GM12878 (cell line): ENCODE data around the gene SRSF3. TPM values are rescaled to one million over a fixed set of nuclear protein-coding genes. Genes with fewer than 3 reads are reported as not detected.

Experiments used
- ATAC-seq: fragments of 200-7000 bp; cut with Tn5 transposase; 3 replicates; pipeline ENCODE4 v1.9.1; 2020; ENCODE audit warnings: mild to moderate bottlenecking, moderate library complexity
- BruUV-seq: library from RNA; stranded (reverse); fragments of 400-500 nt; replicated peaks from 2 replicates; lab custom pipeline; 2021; lab: Mats Ljungman, UMichigan
- CTCF ChIA-PET: fragments of 300-600 bp; sonication (Branson Sonifier 250); formaldehyde crosslinking; extraction: SDS; loops from one replicate; lab custom pipeline; 2021; ENCODE audit warnings: inconsistent platforms; lab: Yijun Ruan, JAX
- POLR2A ChIA-PET: fragments of 350-600 bp; formaldehyde crosslinking; extraction: SDS; loops from one replicate; lab custom pipeline; 2021; ENCODE audit warnings: inconsistent platforms; lab: Charles Lee
- RAD21 ChIA-PET: fragments of 300-600 bp; sonication (Branson Sonifier 250); formaldehyde crosslinking; loops from one replicate; lab custom pipeline; 2023; ENCODE audit warnings: antibody characterized with exemption; ENCODE audit not compliant: unreplicated experiment; lab: Charles Lee
- SMC1A ChIA-PET: fragments of 300-600 bp; sonication (Branson Sonifier 250); formaldehyde crosslinking; loops from one replicate; lab custom pipeline; 2023; ENCODE audit not compliant: unreplicated experiment, uncharacterized antibody; lab: Charles Lee
- DNase-seq: peaks from one replicate; pipeline ENCODE4 v3.0.0-alpha.2; 2011; ENCODE audit warnings: low read depth, low spot score
- FAIRE-seq: peaks from 3 replicates; lab custom pipeline; 2011; peaks lifted over from hg19 to GRCh38; lab: Jason Lieb, UNC
- H2AFZ ChIP-seq: 2 replicates; pipeline ENCODE4 v1.6.0; 2011; ENCODE audit warnings: low read depth, low read length, control low read depth; ENCODE audit not compliant: control insufficient read depth
- H3K27ac ChIP-seq: 2 replicates; pipeline ENCODE4 v1.5.1; 2011; ENCODE audit warnings: control low read depth; ENCODE audit not compliant: control insufficient read depth, insufficient read depth
- H3K27me3 ChIP-seq, 2 experiments: replicated peaks in 1 of 2; 2 replicates each; pipeline versions ENCODE4 v1.6.0 to v1.6.1; 2011; ENCODE audit warnings: low read length in 1 of 2; ENCODE audit not compliant: control insufficient read depth in 2 of 2, insufficient read depth in 2 of 2
- H3K36me3 ChIP-seq, 2 experiments: 2 replicates each; pipeline ENCODE4 v1.5.1; 2011; ENCODE audit warnings: low read length in 1 of 2; ENCODE audit not compliant: control insufficient read depth in 2 of 2, insufficient read depth in 2 of 2
- H3K4me1 ChIP-seq: 2 replicates; pipeline ENCODE4 v1.6.1; 2011; ENCODE audit warnings: mild to moderate bottlenecking, low read length, moderate library complexity, mixed read lengths; ENCODE audit not compliant: control insufficient read depth, insufficient read depth
- H3K4me2 ChIP-seq: 2 replicates; pipeline ENCODE4 v1.6.0; 2011; ENCODE audit warnings: control low read depth; ENCODE audit not compliant: control insufficient read depth, insufficient read depth
- H3K4me3 ChIP-seq: fragments of 200-600 bp; sonication (generic); 2 replicates; pipeline ENCODE4 v1.5.1; 2016
- H3K79me2 ChIP-seq: 2 replicates; pipeline ENCODE4 v1.6.0; 2011; ENCODE audit warnings: low read length; ENCODE audit not compliant: control insufficient read depth, insufficient read depth
- H3K9ac ChIP-seq: 2 replicates; pipeline ENCODE4 v1.8.0; 2011; ENCODE audit warnings: low read length, control low read depth, mixed read lengths; ENCODE audit not compliant: control insufficient read depth, insufficient read depth
- H3K9me3 ChIP-seq: replicated peaks from 3 replicates; pipeline ENCODE4 v1.5.1; 2011; ENCODE audit warnings: mild to moderate bottlenecking, low read length; ENCODE audit not compliant: control insufficient read depth, insufficient read depth
- H4K20me1 ChIP-seq: 2 replicates; pipeline ENCODE4 v1.6.0; 2011; ENCODE audit not compliant: control insufficient read depth, insufficient read depth
- CHD4 ChIP-seq: fragments of 200-600 bp; sonication (generic); IDR thresholded peaks from 2 replicates; pipeline ENCODE4 v1.6.1; 2016; ENCODE audit warnings: mild to moderate bottlenecking
- DPF2 ChIP-seq: fragments of 450-650 bp; IDR thresholded peaks from 2 replicates; pipeline ENCODE4 v1.6.1; 2017; ENCODE audit warnings: mild to moderate bottlenecking
- ETV6 ChIP-seq, 2 experiments: fragments of 450-650 bp in 1 of 2; IDR thresholded peaks in 1 of 2; conservative IDR thresholded peaks in 1 of 2; 2 replicates each; pipeline ENCODE4 v1.6.1; 2014; ENCODE audit warnings: antibody characterized with exemption in 1 of 2, borderline replicate concordance in 1 of 2, low read depth in 1 of 2, mild to moderate bottlenecking in 1 of 2, moderate library complexity in 1 of 2
- IKZF2 ChIP-seq, 2 experiments: fragments of 450-650 bp; IDR thresholded peaks; 2 replicates each; pipeline ENCODE4 v1.6.1; 2017; ENCODE audit warnings: mild to moderate bottlenecking in 2 of 2, moderate library complexity in 2 of 2
- KLF5 ChIP-seq: fragments of 450-650 bp; IDR thresholded peaks from 2 replicates; pipeline ENCODE4 v1.6.1; 2014; ENCODE audit warnings: mild to moderate bottlenecking; ENCODE audit not compliant: partially characterized antibody
- LARP7 ChIP-seq: fragments of 450-650 bp; IDR thresholded peaks from 2 replicates; pipeline ENCODE4 v1.6.1; 2017; ENCODE audit warnings: mild to moderate bottlenecking
- MTA3 ChIP-seq: IDR thresholded peaks from 2 replicates; pipeline ENCODE4 v1.6.1; 2012; ENCODE audit warnings: low read length, inconsistent platforms, borderline replicate concordance
- NFYB ChIP-seq: IDR thresholded peaks from 2 replicates; pipeline ENCODE4 v1.6.1; 2011; ENCODE audit warnings: low read depth, mild to moderate bottlenecking, low read length, improper control_type of control experiment, moderate library complexity; ENCODE audit not compliant: insufficient read depth
- RAD51 ChIP-seq: fragments of 450-650 bp; IDR thresholded peaks from 2 replicates; pipeline ENCODE4 v1.6.1; 2016; ENCODE audit warnings: moderate library complexity, mild to moderate bottlenecking, inconsistent platforms
- SMARCA5 ChIP-seq: fragments of 450-650 bp; IDR thresholded peaks from 2 replicates; pipeline ENCODE4 v1.6.1; 2017; ENCODE audit warnings: mild to moderate bottlenecking
- SREBF1 ChIP-seq: IDR thresholded peaks from 2 replicates; pipeline ENCODE4 v1.6.1; 2012; ENCODE audit warnings: mild to moderate bottlenecking, low read length
- STAT3 ChIP-seq: IDR thresholded peaks from 2 replicates; pipeline ENCODE4 v1.6.1; 2011; ENCODE audit warnings: low read depth, low read length, improper control_type of control experiment
- SUPT20H ChIP-seq: IDR thresholded peaks from 2 replicates; pipeline ENCODE4 v1.6.1; 2011; ENCODE audit warnings: low read depth, mild to moderate bottlenecking, low read length, moderate library complexity, borderline replicate concordance; ENCODE audit not compliant: control insufficient read depth
- SUZ12 ChIP-seq: fragments of 200-600 bp; sonication (generic); IDR thresholded peaks from one replicate; pipeline ENCODE4 v1.6.1; 2018; ENCODE audit warnings: antibody characterized with exemption, mild to moderate bottlenecking; ENCODE audit not compliant: unreplicated experiment
- TCF3 ChIP-seq: IDR thresholded peaks from 2 replicates; pipeline ENCODE4 v1.6.1; 2012; ENCODE audit warnings: low read depth, mild to moderate bottlenecking, low read length, borderline replicate concordance; ENCODE audit not compliant: insufficient read depth
- WRNIP1 ChIP-seq: IDR thresholded peaks from 2 replicates; pipeline ENCODE4 v1.6.1; 2011; ENCODE audit warnings: low read depth, low read length, improper control_type of control experiment, borderline replicate concordance
- ZNF622 ChIP-seq: fragments of 450-650 bp; IDR thresholded peaks from 2 replicates; pipeline ENCODE4 v1.6.1; 2017; ENCODE audit warnings: mild to moderate bottlenecking, inconsistent platforms
- WGBS: methylation state at CpG from one replicate; pipeline ENCODE4 v1.1.6; 2016; ENCODE audit warnings: low lambda C conversion rate; ENCODE audit not compliant: insufficient replicate concordance, insufficient coverage; ENCODE audit errors: missing lambda C conversion rate; 5-methylcytosine and 5-hydroxymethylcytosine counted together
- in situ Hi-C: fragments of 300-500 bp; cut with MboI; formaldehyde crosslinking; loops from 9 replicates; pipeline ENCODE4 v1.14.3; 2018; ENCODE audit warnings: mixed read lengths
- intact Hi-C: fragments of 100-400 bp; cut with micrococcal nuclease; formaldehyde crosslinking; loops from one replicate; pipeline ENCODE4 v1.14.2; 2022; ENCODE audit not compliant: unreplicated experiment
- polyA plus RNA-seq, 11 experiments: library from polyadenylated mRNA; depleted of rRNA in 4 of 11; unstranded in 6 of 11; stranded (reverse) in 5 of 11; fragments of >200 nt; fragmentation: Nextera tagmentation in 4 of 11; fragmentation: Illumina TruSeq in 1 of 11; extraction: Ambion mirVana in 4 of 11; extraction: Trizol in 1 of 11; gene quantifications; 1 replicate in 1 of 11; 2 replicates in 10 of 11; pipeline versions ENCODE4 v1.2.1 to v1.2.3, GENCODE V29; 2011 to 2016; ENCODE audit warnings: inconsistent platforms in 2 of 11, missing spikeins in 2 of 11, low read depth in 1 of 11
- total RNA-seq, 4 experiments: library from RNA; depleted of rRNA in 3 of 4; stranded (reverse); fragments of >200 nt in 3 of 4; fragmentation: Illumina TruSeq in 1 of 4; extraction: Trizol in 1 of 4; gene quantifications; 2 replicates each; pipeline versions ENCODE4 v1.2.1 to v1.2.3, GENCODE V29; 2013 to 2021
- TF ChIP-seq, protein P1 (sequence below): fragments of 450-650 bp; formaldehyde crosslinking; IDR thresholded peaks from 2 replicates; pipeline ENCODE4 v1.5.0; 2022; ENCODE audit warnings: mild to moderate bottlenecking, missing genetic modification characterization
- TF ChIP-seq, protein P2 (sequence below): IDR thresholded peaks from 2 replicates; pipeline ENCODE4 v1.6.1; 2012; ENCODE audit warnings: low read depth, low read length, improper control_type of control experiment
- TF ChIP-seq, protein P3 (sequence below), 3 experiments: IDR thresholded peaks in 2 of 3; conservative IDR thresholded peaks in 1 of 3; 2 replicates each; pipeline ENCODE4 v1.5.1; 2011; ENCODE audit warnings: low read depth in 3 of 3, low read length in 3 of 3, mild to moderate bottlenecking in 3 of 3, control low read depth in 2 of 3, moderate library complexity in 2 of 3, inconsistent platforms in 1 of 3, mixed read lengths in 1 of 3; ENCODE audit not compliant: control insufficient read depth in 2 of 3, insufficient read depth in 1 of 3; ENCODE audit errors: extremely low read depth in 1 of 3

SRSF3 gene
- total and polyA plus RNA-seq, 10 of the 15 experiments (the other 5 are each of a cell fraction or from before 2014, with no cell fraction given), result 195 to 1,377 (median 493) TPM

DNA sequence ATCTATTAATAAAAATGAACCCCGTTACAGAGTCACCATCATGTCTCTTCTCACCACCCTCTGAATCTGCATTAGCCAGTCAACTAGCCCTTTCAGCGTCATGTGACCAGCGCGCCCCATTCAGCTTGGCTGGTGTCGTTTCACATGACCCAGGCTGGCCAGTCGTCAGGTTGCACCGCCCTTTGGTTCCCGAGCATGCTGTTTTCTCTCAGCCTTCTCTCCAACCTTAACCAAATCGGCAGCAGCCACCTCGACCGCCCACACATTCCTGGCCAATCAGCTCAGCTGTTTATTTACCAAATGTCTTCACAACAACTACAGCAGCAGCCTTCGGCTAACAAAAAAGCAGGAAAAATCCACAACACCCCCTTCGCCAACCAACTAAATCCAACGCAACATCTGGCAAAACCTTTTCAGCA lies 5.6 kb downstream of the SRSF3 start:
- intact Hi-C loops (no loop called here), in situ Hi-C loops (no loop called here)
- Histone ChIP-seq H4K20me1 (peaks cover 11% of the 10 kb centered on the region), H3K36me3 (peaks cover 20 to 49% of the 10 kb centered on the region in 2 experiments), H3K9ac (no peak overlapping the region), H3K9me3 (no peaks in the 10 kb centered on the region), H3K27me3 (no peaks in the 10 kb centered on the region), H3K27ac (no peak overlapping the region), H3K4me3 (peak overlapping the region; percentile 73), H3K4me2 (peak overlapping the region; percentile 1; the same call in 1 of the 2 replicates), H2AFZ (no peak overlapping the region), H3K79me2 (peaks cover 99% of the 10 kb centered on the region), H3K4me1 (peaks cover 3% of the 10 kb centered on the region; the same call in 1 of the 2 replicates)
- RAD21 ChIA-PET, result interaction anchor here (1.0 to 1.2 kb wide), 3 partner anchors 9 to 160 kb away, joined by 3 to 8 read pairs (median 5); no protein-coding TSS in a partner anchor
- no peak for FAIRE-seq
- SMC1A ChIA-PET, result interaction anchor here (1.1 to 5.1 kb wide), 10 partner anchors 9 to 241 kb away, joined by 3 to 50 read pairs (median 4); no protein-coding TSS in a partner anchor
- ATAC-seq, result peak; percentile 84
- WGBS, result 81% methylated on average over 14 of the region's 14 CpGs
- POLR2A ChIA-PET, result interaction anchor here (0.5 to 2.4 kb wide), 9 partner anchors 22 to 558 kb away, joined by 3 to 12 read pairs (median 4); no protein-coding TSS in a partner anchor
- DNase-seq, result no peak
- CTCF ChIA-PET, result interaction anchor here (0.7 to 4.2 kb wide), 9 partner anchors 9 to 183 kb away, joined by 3 to 20 read pairs (median 4); no protein-coding TSS in a partner anchor
- BruUV-seq, result no TSS peak
- TF ChIP-seq WRNIP1 (no peak), ZNF622 (no peak), NFYB (peak; percentile 86), SUZ12 (no peak), SUPT20H (no peak), TCF3 (no peak), MTA3 (no peak), ETV6 (conservative IDR thresholded peaks at IDR 0.05 in 1 of 2, IDR thresholded peaks at IDR 0.05 in 1 of 2; ENCODE audit: borderline replicate concordance in 1 of 2, low read depth in 1 of 2) (no peak), SREBF1 (no peak), DPF2 (no peak), RAD51 (peak; percentile 95), CHD4 (no peak), LARP7 (no peak), KLF5 (no peak), SMARCA5 (no peak), STAT3 (no peak), IKZF2 (IDR thresholded peaks at IDR 0.05) (no peak)
- TF ChIP-seq, protein P1, sequence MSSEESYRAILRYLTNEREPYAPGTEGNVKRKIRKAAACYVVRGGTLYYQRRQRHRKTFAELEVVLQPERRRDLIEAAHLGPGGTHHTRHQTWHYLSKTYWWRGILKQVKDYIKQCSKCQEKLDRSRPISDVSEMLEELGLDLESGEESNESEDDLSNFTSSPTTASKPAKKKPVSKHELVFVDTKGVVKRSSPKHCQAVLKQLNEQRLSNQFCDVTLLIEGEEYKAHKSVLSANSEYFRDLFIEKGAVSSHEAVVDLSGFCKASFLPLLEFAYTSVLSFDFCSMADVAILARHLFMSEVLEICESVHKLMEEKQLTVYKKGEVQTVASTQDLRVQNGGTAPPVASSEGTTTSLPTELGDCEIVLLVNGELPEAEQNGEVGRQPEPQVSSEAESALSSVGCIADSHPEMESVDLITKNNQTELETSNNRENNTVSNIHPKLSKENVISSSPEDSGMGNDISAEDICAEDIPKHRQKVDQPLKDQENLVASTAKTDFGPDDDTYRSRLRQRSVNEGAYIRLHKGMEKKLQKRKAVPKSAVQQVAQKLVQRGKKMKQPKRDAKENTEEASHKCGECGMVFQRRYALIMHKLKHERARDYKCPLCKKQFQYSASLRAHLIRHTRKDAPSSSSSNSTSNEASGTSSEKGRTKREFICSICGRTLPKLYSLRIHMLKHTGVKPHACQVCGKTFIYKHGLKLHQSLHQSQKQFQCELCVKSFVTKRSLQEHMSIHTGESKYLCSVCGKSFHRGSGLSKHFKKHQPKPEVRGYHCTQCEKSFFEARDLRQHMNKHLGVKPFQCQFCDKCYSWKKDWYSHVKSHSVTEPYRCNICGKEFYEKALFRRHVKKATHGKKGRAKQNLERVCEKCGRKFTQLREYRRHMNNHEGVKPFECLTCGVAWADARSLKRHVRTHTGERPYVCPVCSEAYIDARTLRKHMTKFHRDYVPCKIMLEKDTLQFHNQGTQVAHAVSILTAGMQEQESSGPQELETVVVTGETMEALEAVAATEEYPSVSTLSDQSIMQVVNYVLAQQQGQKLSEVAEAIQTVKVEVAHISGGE (CRISPR knock-in tag), result no peak
- TF ChIP-seq, protein P2, sequence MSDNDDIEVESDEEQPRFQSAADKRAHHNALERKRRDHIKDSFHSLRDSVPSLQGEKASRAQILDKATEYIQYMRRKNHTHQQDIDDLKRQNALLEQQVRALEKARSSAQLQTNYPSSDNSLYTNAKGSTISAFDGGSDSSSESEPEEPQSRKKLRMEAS, result no peak
- TF ChIP-seq, protein P3, sequence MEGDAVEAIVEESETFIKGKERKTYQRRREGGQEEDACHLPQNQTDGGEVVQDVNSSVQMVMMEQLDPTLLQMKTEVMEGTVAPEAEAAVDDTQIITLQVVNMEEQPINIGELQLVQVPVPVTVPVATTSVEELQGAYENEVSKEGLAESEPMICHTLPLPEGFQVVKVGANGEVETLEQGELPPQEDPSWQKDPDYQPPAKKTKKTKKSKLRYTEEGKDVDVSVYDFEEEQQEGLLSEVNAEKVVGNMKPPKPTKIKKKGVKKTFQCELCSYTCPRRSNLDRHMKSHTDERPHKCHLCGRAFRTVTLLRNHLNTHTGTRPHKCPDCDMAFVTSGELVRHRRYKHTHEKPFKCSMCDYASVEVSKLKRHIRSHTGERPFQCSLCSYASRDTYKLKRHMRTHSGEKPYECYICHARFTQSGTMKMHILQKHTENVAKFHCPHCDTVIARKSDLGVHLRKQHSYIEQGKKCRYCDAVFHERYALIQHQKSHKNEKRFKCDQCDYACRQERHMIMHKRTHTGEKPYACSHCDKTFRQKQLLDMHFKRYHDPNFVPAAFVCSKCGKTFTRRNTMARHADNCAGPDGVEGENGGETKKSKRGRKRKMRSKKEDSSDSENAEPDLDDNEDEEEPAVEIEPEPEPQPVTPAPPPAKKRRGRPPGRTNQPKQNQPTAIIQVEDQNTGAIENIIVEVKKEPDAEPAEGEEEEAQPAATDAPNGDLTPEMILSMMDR (IDR thresholded peaks at IDR 0.05 in 2 of 3, conservative IDR thresholded peaks at IDR 0.05 in 1 of 3; ENCODE audit: control insufficient read depth in 2 of 3, extremely low read depth in 1 of 3, insufficient read depth in 1 of 3, low read depth in 3 of 3, low read length in 3 of 3), result no peak
